GM10248 (cell line): ENCODE results near the gene ASIP.
"Not testable (repeated sequence)": the region's sequence is repeated elsewhere in the genome, so short reads cannot be mapped to it uniquely, and the experiment has no call there.

ENCODE experiments used
- CTCF ChIA-PET: fragments of 300-600 bp; sonication (Branson Sonifier 250); formaldehyde crosslinking; extraction: SDS; loops from one replicate; lab custom pipeline; 2021; ENCODE audit warnings: antibody characterized with exemption; lab: Yijun Ruan, JAX
- POLR2A ChIA-PET: fragments of 350-650 bp; sonication (Branson Sonifier 250); formaldehyde crosslinking; extraction: SDS; loops from one replicate; lab custom pipeline; 2020; ENCODE audit warnings: antibody characterized with exemption; lab: Yijun Ruan, JAX
- DNase-seq: peaks from one replicate; pipeline ENCODE4 v3.0.0; 2012; ENCODE audit errors: extremely low spot score
- CTCF ChIP-seq: IDR thresholded peaks from 2 replicates; pipeline ENCODE4 v1.5.1; 2012; ENCODE audit warnings: mild to moderate bottlenecking, low read depth; ENCODE audit errors: extremely low read depth, missing control alignments, control extremely low read depth

ASIP gene

GRCh38 chr20:34271956-34272355 lies 30.7 kb downstream of the ASIP start:
- TF ChIP-seq CTCF: no peak
- no peak for DNase-seq
- ChIA-PET POLR2A (no interaction called here), CTCF (interaction anchor here (1.3 to 2.1 kb wide), 3 partner anchors 17 to 39 kb away, joined by 4 read pairs; no protein-coding TSS in a partner anchor)

- no peak for TF ChIP-seq CTCF
- CTCF ChIA-PET: interaction anchor here (1.0 to 3.0 kb wide), 3 partner anchors 13 to 19 kb away, joined by 3 to 9 read pairs (median 3); no protein-coding TSS in a partner anchor
- POLR2A ChIA-PET: interaction anchor here (0.7 kb wide), 1 partner anchor 85 kb away, joined by 8 read pairs; no protein-coding TSS in a partner anchor
- DNase-seq: no peak
Measured at GRCh38 chr20:34274694-34275093, 33.5 kb downstream of the ASIP start.

GRCh38 chr20:34281177-34281576 lies 40.0 kb downstream of the ASIP start:
- DNase-seq: no peak
- CTCF ChIA-PET: interaction anchor here (1.0 to 1.2 kb wide), 2 partner anchors 26 to 32 kb away, joined by 3 to 4 read pairs; no protein-coding TSS in a partner anchor

DNA sequence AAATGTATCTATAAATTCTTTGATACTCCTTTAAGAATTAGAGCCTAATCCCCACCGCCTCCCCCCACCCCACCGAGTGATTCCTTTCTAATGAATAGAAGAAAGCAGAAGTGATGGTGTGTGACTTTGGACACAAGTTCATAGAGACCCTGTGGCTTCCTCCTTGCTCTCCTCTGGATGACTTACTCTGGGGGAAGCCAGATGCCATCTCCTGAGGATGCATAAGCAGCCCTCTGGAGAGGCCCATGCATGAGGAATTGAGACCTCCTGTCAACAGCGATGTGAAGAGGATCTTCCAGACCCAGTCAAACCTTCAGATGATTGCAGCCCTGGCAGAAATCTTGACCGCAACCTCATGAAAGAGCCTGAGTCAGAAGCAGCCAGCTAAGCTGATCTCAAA lies 40.8 kb downstream of the ASIP start:
- ChIA-PET CTCF (interaction anchor here (1.2 to 1.7 kb wide), 2 partner anchors 27 to 31 kb away, joined by 4 to 5 read pairs; no protein-coding TSS in a partner anchor), POLR2A (no interaction called here)
- TF ChIP-seq CTCF: no peak
- no peak for DNase-seq

More at GRCh38 chr20:34281177-34281576, 40.0 kb downstream of the ASIP start:
- no peak for TF ChIP-seq CTCF
- POLR2A ChIA-PET: no interaction called here

DNA sequence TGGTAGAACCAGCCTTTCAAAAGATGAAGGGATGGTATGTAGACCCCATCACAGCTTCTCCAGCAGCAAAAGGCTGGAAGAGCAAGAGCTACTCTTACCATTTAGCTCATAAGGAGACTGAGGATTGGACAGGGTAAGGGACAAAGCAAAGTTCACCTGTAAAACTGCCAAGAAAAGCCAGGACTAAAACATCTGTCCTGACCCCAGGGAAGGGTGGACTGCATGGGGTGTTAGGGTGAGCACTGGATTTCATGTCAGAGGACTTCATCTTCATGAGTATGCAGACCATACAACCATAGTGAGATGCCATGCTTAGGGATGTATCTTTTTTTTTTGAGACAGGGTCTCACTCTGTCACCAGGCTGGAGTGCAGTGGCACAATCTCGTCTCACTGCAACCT lies 42.6 kb downstream of the ASIP start:
- CTCF ChIA-PET: interaction anchor here (1.2 to 1.7 kb wide), 3 partner anchors 29 to 486 kb away, joined by 4 to 5 read pairs (median 5); no protein-coding TSS in a partner anchor
- TF ChIP-seq CTCF: no peak
- POLR2A ChIA-PET: no interaction called here
- no peak for DNase-seq

DNA sequence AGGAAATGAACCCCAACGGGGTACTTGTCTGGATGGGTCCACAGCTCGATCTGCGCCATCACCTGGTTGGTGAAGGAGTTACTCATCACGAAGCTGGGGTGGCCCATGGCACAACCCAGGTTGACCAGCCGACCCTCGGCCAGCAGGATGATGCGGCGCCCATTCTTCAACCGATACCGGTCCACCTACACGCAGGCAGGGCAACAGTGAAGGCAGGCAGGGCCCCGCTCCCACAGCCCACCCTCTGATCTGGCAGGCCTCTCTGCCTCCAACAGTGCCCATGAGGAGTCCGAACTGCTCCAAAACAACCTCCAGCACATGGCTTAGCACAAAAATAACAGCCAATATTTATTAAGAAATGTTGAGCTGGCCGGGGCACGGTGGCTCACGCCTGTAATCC lies 44.2 kb downstream of the ASIP start:
- TF ChIP-seq CTCF: no peak
- ChIA-PET CTCF (no interaction called here), POLR2A (no interaction called here)
- no peak for DNase-seq

- DNase-seq, POLR2A ChIA-PET: not testable (repeated sequence)
- CTCF ChIA-PET: interaction anchor here (1.2 to 2.7 kb wide), 4 partner anchors 11 to 30 kb away, joined by 3 to 12 read pairs (median 7); no protein-coding TSS in a partner anchor
Measured at GRCh38 chr20:34287500-34287899, 46.3 kb downstream of the ASIP start.
